ENCODE data around the gene NCKAP1. TPM values are rescaled to one million over a fixed set of nuclear protein-coding genes. Genes with fewer than 3 reads are reported as not detected.

Gene NCKAP1
- total and polyA plus RNA-seq, 2 experiments from 2014 or later = 54.5 to 216 TPM

DNA sequence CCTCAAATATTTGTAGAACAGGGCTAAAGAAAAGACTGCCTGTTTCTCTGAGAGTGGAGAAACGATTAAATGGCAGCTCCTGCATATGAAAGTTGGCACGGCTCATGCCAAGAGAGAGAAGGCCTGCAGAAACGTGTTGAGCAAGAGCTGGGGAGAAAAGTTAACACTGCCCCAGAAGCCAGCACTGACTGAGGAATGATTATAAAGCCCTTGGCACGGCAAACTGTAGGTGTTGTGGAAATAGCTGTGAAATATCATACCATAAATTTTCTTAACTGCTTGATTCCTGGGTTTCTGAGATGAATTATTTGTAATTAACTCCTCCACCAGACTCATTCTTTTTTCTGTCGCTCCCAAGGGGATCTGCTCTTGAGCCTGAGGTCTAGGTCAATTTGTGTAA is 176.2 kb downstream of the NCKAP1 start:
- H3K4me2 ChIP-seq = no peak overlapping the region
- no peaks in the 10 kb centered on the region for H3K79me2 ChIP-seq
- H3K4me1 ChIP-seq (ENCODE audit: insufficient read depth) = peaks cover 10% of the 10 kb centered on the region
- H3K9me2 ChIP-seq (replicated peaks; ENCODE audit: insufficient read depth) = no peaks in the 10 kb centered on the region
- no peaks in the 10 kb centered on the region for H4K20me1 ChIP-seq (ENCODE audit: insufficient read depth, poor library complexity, severe bottlenecking)
- DNase-seq (ENCODE audit: low spot score) = no peak
- 76% methylated on average over 5 of the region's 5 CpGs for WGBS (ENCODE audit: low lambda C conversion rate, missing lambda C conversion rate)
- H3K27ac ChIP-seq = no peak overlapping the region
- no peaks in the 10 kb centered on the region for H3K9me3 ChIP-seq (ENCODE audit: low read depth)
- TF ChIP-seq EZH2phosphoT487 (IDR thresholded peaks at IDR 0.05; ENCODE audit: low read depth, severe bottlenecking, unreplicated experiment) (no peak), EZH2 (IDR thresholded peaks at IDR 0.05; ENCODE audit: borderline replicate concordance) (no peak)
- TF ChIP-seq, protein P1, sequence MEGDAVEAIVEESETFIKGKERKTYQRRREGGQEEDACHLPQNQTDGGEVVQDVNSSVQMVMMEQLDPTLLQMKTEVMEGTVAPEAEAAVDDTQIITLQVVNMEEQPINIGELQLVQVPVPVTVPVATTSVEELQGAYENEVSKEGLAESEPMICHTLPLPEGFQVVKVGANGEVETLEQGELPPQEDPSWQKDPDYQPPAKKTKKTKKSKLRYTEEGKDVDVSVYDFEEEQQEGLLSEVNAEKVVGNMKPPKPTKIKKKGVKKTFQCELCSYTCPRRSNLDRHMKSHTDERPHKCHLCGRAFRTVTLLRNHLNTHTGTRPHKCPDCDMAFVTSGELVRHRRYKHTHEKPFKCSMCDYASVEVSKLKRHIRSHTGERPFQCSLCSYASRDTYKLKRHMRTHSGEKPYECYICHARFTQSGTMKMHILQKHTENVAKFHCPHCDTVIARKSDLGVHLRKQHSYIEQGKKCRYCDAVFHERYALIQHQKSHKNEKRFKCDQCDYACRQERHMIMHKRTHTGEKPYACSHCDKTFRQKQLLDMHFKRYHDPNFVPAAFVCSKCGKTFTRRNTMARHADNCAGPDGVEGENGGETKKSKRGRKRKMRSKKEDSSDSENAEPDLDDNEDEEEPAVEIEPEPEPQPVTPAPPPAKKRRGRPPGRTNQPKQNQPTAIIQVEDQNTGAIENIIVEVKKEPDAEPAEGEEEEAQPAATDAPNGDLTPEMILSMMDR (IDR thresholded peaks at IDR 0.05; ENCODE audit: poor library complexity) = no peak
- H3K4me3 ChIP-seq = no peak overlapping the region
- H2AFZ ChIP-seq = no peak overlapping the region
- H3K36me3 ChIP-seq (replicated peaks; ENCODE audit: insufficient read depth, low read depth) = no peaks in the 10 kb centered on the region
- no peaks in the 10 kb centered on the region for H3K27me3 ChIP-seq

DNA sequence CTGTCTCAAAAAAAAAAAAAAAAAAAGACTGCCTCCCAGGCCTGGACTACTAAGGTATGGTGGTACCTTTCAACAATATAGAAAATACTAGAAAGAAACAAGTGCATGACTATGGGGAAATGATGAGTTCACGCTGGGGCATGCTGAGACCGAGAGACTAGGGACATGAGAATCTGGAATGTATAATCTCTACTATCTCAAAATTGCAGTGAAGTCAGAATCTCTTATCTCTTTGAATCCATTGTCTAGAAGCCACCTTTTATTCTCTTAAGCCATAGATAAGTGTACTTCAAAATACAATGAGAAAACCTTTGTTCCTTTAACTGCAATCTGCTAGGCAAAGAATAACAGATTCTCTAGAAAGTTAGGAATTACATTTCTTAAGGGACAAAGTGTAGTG is 177.4 kb downstream of the NCKAP1 start:
- no peaks in the 10 kb centered on the region for H3K36me3 ChIP-seq (replicated peaks; ENCODE audit: insufficient read depth, low read depth)
- no peaks in the 10 kb centered on the region for H3K9me2 ChIP-seq (replicated peaks; ENCODE audit: insufficient read depth)
- H3K4me2 ChIP-seq = no peak overlapping the region
- DNase-seq (ENCODE audit: low spot score) = no peak
- TF ChIP-seq, protein P1 (IDR thresholded peaks at IDR 0.05; ENCODE audit: poor library complexity) = no peak
- TF ChIP-seq EZH2 (IDR thresholded peaks at IDR 0.05; ENCODE audit: borderline replicate concordance) (no peak), EZH2phosphoT487 (IDR thresholded peaks at IDR 0.05; ENCODE audit: low read depth, severe bottlenecking, unreplicated experiment) (no peak)
- H2AFZ ChIP-seq = no peak overlapping the region
- no peaks in the 10 kb centered on the region for H3K27me3 ChIP-seq
- no peaks in the 10 kb centered on the region for H3K9me3 ChIP-seq (ENCODE audit: low read depth)
- H3K79me2 ChIP-seq = no peaks in the 10 kb centered on the region
- H3K4me3 ChIP-seq = no peak overlapping the region
- peaks cover 6% of the 10 kb centered on the region for H3K4me1 ChIP-seq (ENCODE audit: insufficient read depth)
- WGBS (ENCODE audit: low lambda C conversion rate, missing lambda C conversion rate) = 79% methylated on average over 2 of the region's 2 CpGs
- no peak overlapping the region for H3K27ac ChIP-seq
- no peaks in the 10 kb centered on the region for H4K20me1 ChIP-seq (ENCODE audit: insufficient read depth, poor library complexity, severe bottlenecking)

Small RNA genes lying within 50 kb of the gene (small RNA-seq; reads per million reads assigned to genes)
- gene RF00019 (not detected), gene RF00599 (not detected), gene RNU6-1122P (not detected)

Other genes starting within 250 kb of the NCKAP1 start
- gene FRZB, start 171.8 kb downstream of the NCKAP1 start, total RNA-seq = 72.9 and 118 TPM in 2 replicates
- 375 and 534 TPM in 2 replicates for gene FRZB, start 171.8 kb downstream of the NCKAP1 start, polyA plus RNA-seq
- 3.3 and 4.7 TPM in 2 replicates for gene DUSP19, start 40.3 kb upstream of the NCKAP1 start, total RNA-seq
- gene DUSP19, start 40.3 kb upstream of the NCKAP1 start, polyA plus RNA-seq = 1.1 and 1.2 TPM in 2 replicates
- 20.0 and 22.6 TPM in 2 replicates for gene NUP35, start 86.0 kb upstream of the NCKAP1 start, total RNA-seq
- 14.4 and 15.7 TPM in 2 replicates for gene NUP35, start 86.0 kb upstream of the NCKAP1 start, polyA plus RNA-seq